DLD1 (cell line): ENCODE data around the gene SLC66A2.

Experiments used
- in situ Hi-C: cut with HindIII; loops from 2 replicates; pipeline ENCODE4 v1.10.0; 2017; ENCODE audit warnings: low sequenced_read_pairs

The SLC66A2 gene

DNA sequence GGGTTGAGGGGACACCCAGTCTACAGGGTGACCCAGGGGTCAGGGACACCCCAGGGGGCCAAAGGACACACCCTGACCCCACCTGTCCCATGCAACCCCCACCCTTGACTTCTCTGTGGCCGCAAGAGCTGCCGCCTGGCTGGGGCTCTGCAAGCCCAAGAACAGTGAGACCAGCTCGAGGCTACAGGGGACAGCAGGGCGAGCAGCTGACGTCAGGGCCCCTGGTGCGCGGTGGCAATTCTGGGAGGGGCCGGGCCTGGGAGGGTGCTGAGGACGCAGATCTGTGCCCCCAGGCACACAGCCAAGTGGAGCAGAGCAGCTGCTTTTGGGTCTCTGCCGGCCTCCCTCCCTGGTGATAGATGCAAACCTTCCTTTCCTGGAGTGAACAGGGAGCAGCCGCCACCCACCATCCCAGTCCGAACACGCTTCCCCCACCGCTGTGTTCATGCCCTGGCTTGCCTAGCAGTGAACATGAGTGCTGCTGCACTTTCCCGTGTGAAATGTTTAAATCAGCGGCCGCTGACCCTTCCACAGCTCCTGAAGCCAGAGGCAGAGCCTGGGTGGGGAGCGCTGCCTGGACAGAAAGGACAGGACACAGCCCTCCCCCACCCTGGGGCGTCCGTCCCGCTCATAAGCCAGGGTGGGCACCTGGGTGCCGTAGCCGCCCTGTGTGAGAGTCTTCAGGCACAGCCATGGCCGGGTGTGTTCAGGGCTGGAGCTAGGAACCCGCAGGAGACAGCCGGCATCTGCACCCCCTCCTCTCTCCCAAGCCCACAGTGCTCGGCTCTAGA, 46.9 kb downstream of the SLC66A2 start:
- in situ Hi-C loops: no loop called here

DNA sequence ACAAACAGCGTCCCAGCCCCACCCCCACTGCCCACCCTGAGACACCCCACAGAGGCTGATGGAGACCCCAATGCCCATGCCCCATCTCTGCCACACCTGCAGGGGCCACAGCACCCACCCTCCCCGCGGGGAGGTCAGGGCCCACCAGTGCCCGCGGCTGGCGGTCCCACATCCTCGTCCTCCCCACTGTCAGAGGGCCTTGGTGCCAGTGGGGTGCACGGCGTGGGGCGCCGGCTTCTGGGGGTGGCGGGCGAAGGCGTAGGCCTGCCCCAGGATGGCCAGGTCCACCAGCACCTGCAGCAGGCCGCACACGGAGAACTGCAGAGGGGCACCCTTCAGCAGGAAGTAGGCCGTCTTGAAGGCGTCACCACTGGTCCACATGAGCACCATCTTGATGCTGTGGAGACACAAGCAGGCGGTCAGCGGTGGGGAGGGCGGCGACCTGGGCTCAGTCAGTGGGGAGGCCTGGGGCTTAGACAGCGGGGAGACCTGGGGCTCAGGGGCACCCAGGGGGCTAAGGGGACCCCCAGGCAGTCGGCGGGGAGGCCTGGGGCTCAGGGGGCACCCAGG, 47.6 kb downstream of the SLC66A2 start:
- in situ Hi-C loops: no loop called here

DNA sequence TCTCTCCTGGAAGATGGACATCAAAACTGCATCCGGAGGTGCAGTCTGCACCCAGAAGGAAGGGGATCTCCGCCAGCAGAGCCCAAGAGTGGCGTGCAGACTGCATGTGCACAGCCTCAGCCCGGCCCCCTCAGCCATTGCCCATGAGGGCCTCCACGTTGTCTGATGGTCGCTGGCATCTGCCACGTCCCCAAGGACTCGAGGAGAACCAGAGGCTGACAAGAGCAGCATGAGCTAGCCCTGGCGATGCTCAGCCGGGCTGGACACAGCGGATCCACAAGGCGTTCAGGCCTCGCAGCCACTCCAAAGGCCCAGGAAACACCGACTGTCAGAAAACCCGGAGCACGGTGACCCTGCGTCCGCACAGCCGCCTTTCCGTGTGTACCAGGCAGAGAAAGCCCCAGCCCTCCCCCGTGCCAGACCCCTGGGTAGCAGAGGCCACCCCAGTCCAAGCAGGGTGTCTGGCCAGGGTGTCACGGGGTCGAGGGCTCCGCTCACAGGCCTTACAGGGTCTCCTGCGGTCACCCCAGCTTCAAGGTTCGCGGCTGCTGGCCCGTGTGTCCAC, 48.3 kb downstream of the SLC66A2 start:
- in situ Hi-C loops: no loop called here

DNA sequence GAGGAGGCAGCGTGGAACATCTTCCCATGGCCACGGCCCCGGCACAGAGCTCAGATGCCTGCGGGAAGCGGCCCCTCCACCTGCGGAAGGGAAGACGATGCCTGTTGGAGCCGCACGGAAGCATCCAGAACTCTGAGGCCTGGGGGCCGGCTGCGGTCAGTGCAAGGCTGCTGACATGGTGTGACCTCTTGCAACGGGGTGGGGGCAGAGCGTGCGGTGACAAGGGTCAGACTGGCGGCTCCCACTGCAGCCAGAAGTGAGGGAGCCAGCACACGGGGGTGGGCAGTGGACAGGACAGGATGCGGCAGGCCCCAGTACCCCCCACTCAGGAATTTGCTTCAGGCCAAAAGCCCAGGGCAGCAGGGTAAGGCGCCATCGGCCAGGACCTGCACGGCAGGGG, 48.8 kb downstream of the SLC66A2 start:
- in situ Hi-C loops: no loop called here

GRCh38 chr18:79902075-79902474, 49.4 kb downstream of the SLC66A2 start:
- in situ Hi-C loops: no loop called here

GRCh38 chr18:79901665-79902064, 49.8 kb downstream of the SLC66A2 start:
- in situ Hi-C loops: no loop called here

- in situ Hi-C loops: no loop called here
Observed at GRCh38 chr18:79900610-79901570, 50.6 kb downstream of the SLC66A2 start.

DNA sequence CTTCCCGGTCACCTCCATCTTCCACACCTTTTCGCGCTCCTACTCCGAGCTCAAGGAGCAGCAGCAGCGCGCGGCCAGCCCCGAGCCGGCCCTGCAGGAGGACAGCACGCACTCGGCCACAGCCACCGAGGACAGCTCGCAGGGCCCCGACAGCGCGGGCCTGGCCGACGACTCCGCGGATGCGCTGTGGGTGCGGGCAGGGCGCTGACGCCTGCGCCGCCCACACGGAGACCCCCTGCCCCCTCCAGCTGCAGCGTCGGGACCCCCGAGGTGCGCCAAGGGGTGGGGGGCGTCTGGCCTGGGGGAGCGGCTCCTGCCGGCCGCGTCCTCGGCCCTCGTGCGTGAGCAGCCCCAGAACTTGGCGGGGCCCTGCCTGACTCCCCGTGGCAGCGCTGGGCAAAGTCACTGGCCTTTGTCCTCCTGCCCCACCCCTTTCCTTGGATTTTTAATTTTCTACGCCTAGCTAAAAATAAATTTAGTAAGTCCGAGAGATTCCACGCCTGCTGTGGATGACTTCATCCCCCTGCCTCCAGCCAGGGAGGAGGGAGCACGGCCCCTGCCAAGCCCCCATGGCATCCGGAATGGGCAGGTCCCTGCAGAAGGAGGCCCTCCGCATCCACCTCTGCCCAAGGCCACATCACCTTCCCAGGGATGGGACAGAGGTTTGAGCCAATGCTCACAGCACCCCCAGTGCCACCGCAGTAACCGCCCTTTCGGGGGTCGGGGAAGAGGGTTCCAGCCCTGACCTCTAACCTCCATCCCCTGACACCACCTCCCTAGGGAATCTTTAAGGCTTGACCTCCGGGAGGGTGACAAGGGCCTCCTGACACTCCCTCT, 51.6 kb downstream of the SLC66A2 start:
- in situ Hi-C loops: no loop called here

DNA sequence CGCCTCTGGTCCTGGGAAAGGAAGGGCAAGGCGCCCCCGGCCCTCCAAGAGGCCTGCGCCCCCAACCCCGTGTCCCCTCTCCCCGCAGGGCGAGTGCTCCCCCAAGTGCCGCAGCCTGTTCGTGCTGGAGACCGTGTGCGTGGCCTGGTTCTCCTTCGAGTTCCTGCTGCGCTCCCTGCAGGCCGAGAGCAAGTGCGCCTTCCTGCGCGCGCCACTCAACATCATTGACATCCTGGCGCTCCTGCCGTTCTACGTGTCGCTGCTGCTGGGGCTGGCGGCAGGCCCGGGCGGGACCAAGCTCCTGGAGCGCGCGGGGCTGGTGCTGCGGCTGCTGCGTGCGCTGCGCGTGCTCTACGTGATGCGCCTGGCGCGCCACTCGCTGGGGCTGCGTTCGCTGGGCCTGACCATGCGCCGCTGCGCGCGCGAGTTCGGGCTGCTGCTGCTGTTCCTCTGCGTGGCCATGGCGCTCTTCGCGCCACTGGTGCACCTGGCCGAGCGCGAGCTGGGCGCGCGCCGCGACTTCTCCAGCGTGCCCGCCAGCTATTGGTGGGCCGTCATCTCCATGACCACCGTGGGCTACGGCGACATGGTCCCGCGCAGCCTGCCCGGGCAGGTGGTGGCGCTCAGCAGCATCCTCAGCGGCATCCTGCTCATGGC, 52.4 kb downstream of the SLC66A2 start:
- in situ Hi-C loops: no loop called here

DNA sequence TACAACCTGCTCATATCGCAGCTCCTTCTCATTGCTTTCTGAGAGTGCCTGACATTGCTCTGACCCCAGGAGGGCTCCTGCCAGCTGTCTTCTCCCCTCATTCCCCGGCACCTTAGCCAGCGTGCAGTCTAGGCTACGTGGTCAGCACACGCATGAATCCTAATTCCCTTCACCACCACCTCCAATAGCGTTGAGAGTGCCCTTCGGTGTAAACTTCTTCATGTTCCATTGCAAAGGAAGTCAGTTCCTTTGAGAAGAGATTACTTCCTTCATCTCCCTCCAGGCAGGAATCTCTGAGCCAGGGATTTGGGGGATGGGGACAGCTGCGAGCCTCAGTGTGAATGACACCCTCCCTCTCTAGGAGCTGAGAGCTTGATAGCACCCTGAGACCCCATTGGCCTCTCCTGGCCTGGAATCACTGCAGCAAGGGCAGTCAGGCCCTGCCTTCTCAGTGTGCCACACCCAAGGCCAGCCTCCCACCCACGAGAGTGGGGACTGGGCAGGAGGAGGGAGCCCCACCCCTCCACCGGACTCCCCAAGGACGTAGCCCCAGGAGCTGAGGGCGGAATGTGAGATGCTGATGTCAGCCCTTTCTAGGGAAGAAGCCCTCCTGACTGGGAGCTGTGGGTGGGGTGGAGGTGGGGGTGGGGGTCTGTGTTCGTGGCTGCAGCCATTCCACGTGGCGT, 53.4 kb downstream of the SLC66A2 start:
- in situ Hi-C loops: no loop called here

- in situ Hi-C loops: no loop called here
Observed at GRCh38 chr18:79896738-79897137, 54.7 kb downstream of the SLC66A2 start.

DNA sequence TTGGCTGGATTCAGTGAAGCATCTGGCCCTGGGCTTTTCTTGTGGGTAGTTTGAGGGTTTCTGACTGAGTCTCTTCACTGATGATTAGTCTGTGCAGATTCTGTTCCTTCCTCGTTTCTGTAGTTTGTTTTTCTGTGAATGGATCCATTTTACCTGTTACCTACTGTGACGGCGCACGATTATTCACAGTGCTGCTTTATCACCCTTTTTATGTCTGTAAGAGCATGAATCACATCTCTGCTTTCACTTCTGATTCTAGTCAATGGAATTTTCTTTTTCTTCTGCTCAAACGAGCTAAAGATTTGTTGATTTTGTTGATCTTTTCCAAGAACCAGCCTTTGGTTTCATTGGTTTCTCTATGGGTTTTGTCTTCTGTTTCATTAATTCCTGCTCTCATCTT, 60.8 kb downstream of the SLC66A2 start:
- in situ Hi-C loops: no loop called here

DNA sequence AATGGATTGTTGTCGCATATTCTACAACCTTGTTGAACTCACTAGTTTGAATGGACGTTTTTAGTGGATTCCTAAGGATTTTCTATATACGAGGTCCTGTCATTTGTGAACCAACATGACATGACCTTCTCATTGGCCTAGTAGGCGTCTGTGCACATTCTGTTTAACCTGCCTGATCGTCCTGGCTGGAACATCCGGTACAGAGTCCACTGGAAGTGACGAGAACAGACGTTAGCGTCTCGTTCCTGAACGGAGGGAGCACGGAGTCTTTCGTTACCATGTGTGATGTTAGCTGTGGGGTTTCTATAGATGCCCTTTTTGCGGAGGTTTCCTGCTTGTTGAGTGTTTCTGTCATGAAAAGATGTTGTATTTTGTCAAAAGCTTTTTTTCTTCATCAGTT, 61.9 kb downstream of the SLC66A2 start:
- in situ Hi-C loops: no loop called here

- in situ Hi-C loops: no loop called here
Observed at GRCh38 chr18:79888016-79888415, 63.4 kb downstream of the SLC66A2 start.

- in situ Hi-C loops: no loop called here
Observed at GRCh38 chr18:79887181-79888000, 64.1 kb downstream of the SLC66A2 start.

DNA sequence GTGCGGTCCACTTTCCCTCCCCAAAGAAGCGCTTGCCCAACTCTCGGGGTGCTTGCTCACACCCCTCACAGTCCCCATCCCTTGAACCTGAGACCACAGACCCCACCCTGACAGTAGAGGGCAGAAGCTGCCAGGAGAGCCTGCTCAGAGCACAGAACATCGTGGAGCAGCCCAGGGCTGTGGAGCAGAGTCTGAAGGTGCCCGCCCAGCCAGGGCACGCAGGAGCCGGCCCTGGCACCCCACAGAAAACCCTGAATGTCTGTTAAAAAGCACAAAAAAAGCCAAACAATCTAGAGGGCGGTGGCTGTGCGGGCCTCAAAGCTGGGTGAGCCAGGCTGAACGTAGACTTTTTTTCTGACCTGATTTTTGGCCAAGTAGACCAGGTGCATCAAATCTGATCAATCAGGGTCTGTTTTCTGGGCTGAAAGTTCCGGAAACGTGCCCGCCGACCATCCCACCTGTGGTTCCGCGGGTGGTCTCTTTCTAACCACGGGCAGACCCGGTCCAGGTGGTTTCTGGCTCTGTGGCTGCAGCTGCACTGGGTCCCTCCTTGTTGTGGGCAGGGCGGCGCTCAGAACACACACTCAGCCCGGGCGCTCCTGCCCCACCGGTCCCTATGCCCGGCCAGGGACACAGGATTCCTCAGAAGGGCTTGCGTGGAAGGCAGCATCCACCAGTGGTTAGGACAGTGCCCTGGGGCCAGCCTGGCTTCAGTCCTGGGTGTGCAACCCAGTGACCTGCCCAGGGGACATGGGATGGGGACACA, 66.3 kb downstream of the SLC66A2 start:
- in situ Hi-C loops: no loop called here

- in situ Hi-C loops: no loop called here
Observed at GRCh38 chr18:79884294-79884962, 67.0 kb downstream of the SLC66A2 start.
